ENCODE results near the gene PTPRT. TPM values are rescaled to one million over a fixed set of nuclear protein-coding genes. Genes with fewer than 3 reads are reported as not detected.

Gene PTPRT
- total RNA-seq, 1 donor from 2014 or later, result not detected

DNA sequence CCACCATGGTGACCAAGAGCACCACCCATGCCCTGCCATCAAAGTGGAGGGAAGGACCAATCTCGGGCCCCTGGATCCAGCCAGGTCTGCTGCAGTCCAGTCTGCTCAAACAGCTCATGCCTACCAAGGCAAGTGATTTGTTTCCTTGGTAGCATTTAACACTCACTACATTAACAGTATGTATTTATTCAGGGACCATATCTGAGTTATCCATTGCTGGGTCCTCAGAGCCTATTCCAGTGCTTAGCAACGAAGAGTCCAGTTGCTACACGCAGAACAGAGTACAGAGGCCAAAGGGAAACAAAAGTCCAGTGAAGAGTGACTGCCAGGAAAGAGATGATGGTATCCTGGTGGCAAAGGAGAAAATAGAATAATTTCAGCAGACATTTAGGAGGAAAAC, 352.2 kb downstream of the PTPRT start:
- Mint-ChIP-seq H3K9me3 (ENCODE audit: unreplicated experiment) (peaks cover 50% of the 10 kb centered on the region), H3K4me3 (ENCODE audit: unreplicated experiment) (no peak overlapping the region), H3K27ac (ENCODE audit: unreplicated experiment) (no peak overlapping the region), H3K4me1 (ENCODE audit: unreplicated experiment) (no peaks in the 10 kb centered on the region), H3K27me3 (ENCODE audit: unreplicated experiment) (no peaks in the 10 kb centered on the region), H3K36me3 (ENCODE audit: unreplicated experiment) (no peaks in the 10 kb centered on the region)
- DNase-seq (ENCODE audit: extremely low spot score, unreplicated experiment), result no peak
- TF ChIP-seq, protein P1, sequence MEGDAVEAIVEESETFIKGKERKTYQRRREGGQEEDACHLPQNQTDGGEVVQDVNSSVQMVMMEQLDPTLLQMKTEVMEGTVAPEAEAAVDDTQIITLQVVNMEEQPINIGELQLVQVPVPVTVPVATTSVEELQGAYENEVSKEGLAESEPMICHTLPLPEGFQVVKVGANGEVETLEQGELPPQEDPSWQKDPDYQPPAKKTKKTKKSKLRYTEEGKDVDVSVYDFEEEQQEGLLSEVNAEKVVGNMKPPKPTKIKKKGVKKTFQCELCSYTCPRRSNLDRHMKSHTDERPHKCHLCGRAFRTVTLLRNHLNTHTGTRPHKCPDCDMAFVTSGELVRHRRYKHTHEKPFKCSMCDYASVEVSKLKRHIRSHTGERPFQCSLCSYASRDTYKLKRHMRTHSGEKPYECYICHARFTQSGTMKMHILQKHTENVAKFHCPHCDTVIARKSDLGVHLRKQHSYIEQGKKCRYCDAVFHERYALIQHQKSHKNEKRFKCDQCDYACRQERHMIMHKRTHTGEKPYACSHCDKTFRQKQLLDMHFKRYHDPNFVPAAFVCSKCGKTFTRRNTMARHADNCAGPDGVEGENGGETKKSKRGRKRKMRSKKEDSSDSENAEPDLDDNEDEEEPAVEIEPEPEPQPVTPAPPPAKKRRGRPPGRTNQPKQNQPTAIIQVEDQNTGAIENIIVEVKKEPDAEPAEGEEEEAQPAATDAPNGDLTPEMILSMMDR (IDR thresholded peaks at IDR 0.05), result no peak

DNA sequence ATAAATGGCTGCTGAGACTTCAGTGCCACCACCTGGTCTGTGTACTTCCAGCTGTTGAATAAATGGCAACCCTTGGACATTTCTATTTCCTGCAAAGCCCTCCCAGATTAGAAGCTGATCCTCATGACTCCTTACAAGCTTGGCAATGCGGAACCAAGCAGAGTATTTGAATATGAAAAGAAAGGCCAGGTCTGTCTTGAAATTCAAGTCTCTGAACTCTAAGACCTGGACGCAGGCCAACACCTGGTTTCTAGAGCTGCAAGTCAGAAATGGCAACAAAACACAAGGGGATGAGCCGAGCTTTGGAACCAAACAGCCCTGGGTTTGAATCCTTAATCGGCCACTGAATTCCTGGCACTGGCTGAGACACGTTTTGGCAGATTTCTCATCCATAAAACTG, 353.4 kb downstream of the PTPRT start:
- no peak for DNase-seq (ENCODE audit: extremely low spot score, unreplicated experiment)
- Mint-ChIP-seq H3K36me3 (ENCODE audit: unreplicated experiment) (no peaks in the 10 kb centered on the region), H3K4me3 (ENCODE audit: unreplicated experiment) (no peak overlapping the region), H3K27me3 (ENCODE audit: unreplicated experiment) (no peaks in the 10 kb centered on the region), H3K9me3 (ENCODE audit: unreplicated experiment) (peaks cover 50% of the 10 kb centered on the region), H3K27ac (ENCODE audit: unreplicated experiment) (no peak overlapping the region), H3K4me1 (ENCODE audit: unreplicated experiment) (no peaks in the 10 kb centered on the region)
- TF ChIP-seq, protein P1 (IDR thresholded peaks at IDR 0.05), result no peak

DNA sequence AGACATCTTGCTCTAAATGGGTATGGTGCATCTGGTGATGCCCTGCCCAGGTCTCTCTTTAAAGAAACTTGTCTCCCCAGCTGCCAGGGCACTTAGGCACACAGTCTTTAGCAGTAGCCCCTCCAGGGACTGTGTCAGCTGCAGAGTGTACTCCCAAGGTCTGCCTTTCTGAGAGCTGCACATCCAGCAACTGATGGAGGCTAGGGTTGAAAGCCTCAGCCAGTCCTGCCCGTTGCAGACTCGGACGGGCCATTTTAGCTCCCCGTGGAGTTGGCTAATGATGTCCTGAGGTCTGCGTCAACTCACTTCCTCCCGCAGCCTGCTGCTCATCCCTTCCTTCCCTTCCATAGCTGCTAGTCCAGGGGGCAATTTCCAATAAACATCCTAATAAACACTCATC, 381.8 kb downstream of the PTPRT start:
- H3K4me1 Mint-ChIP-seq (ENCODE audit: unreplicated experiment), result no peaks in the 10 kb centered on the region
- TF ChIP-seq, protein P1 (IDR thresholded peaks at IDR 0.05), result no peak
- H3K27ac Mint-ChIP-seq (ENCODE audit: unreplicated experiment), result no peak overlapping the region
- H3K27me3 Mint-ChIP-seq (ENCODE audit: unreplicated experiment), result no peaks in the 10 kb centered on the region
- no peak for DNase-seq (ENCODE audit: extremely low spot score, unreplicated experiment)
- no peak overlapping the region for H3K4me3 Mint-ChIP-seq (ENCODE audit: unreplicated experiment)
- H3K36me3 Mint-ChIP-seq (ENCODE audit: unreplicated experiment), result no peaks in the 10 kb centered on the region
- peaks cover 41% of the 10 kb centered on the region for H3K9me3 Mint-ChIP-seq (ENCODE audit: unreplicated experiment)

DNA sequence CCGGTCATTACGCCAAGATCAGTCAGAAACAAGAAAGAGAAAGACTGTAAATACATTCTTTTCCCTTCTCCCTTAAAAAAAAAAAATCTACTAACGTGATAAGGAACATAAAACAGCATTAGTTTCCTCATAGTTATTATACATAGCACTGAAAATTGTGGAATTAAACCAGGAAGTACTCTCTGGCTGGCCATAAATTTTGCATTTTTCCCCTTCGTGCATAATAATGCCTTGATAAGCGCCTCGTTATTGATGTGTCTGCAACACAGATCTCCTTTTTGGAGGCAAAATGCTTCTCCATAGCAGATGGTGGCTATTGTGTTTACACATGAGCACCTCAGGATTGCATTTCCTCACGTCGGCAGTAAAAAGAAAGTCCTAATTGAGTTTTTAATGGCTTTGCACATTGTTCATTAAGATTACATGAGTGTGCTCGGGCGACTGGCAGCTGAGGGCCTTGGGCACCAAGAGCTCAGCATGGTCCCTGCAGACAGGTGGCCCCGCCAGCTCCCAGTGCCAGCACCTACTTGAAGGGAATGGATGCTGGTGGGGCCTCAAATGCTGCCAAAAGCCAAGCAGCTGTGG, 394.5 kb downstream of the PTPRT start:
- TF ChIP-seq, protein P1 (IDR thresholded peaks at IDR 0.05), result no peak
- H3K4me3 Mint-ChIP-seq (ENCODE audit: unreplicated experiment), result no peak overlapping the region
- H3K27me3 Mint-ChIP-seq (ENCODE audit: unreplicated experiment), result no peaks in the 10 kb centered on the region
- H3K4me1 Mint-ChIP-seq (ENCODE audit: unreplicated experiment), result no peaks in the 10 kb centered on the region
- no peak for DNase-seq (ENCODE audit: extremely low spot score, unreplicated experiment)
- no peaks in the 10 kb centered on the region for H3K36me3 Mint-ChIP-seq (ENCODE audit: unreplicated experiment)
- H3K27ac Mint-ChIP-seq (ENCODE audit: unreplicated experiment), result no peak overlapping the region
- peaks cover 49% of the 10 kb centered on the region for H3K9me3 Mint-ChIP-seq (ENCODE audit: unreplicated experiment)

DNA sequence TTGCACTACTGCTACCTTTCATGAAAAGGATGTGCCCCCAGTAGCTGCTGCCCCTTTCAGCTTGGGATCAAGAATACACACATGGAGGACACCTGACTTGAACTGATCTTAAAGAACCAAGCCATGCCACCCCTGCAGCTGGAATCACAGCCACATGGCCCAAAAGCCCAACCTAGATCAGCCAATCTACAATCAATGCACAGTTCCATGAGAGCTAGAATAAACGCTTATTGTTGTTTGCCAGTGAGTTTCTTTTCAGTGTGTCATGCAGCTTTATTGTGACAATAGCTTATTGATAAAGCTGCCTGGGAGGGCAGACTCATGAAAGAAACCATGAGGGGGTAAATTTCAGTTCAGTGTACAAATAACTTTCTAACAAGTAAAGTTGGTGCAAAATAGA, 397.7 kb downstream of the PTPRT start:
- Mint-ChIP-seq H3K27me3 (ENCODE audit: unreplicated experiment) (no peaks in the 10 kb centered on the region), H3K4me1 (ENCODE audit: unreplicated experiment) (no peaks in the 10 kb centered on the region), H3K9me3 (ENCODE audit: unreplicated experiment) (peaks cover 36% of the 10 kb centered on the region), H3K27ac (ENCODE audit: unreplicated experiment) (no peak overlapping the region), H3K4me3 (ENCODE audit: unreplicated experiment) (no peak overlapping the region), H3K36me3 (ENCODE audit: unreplicated experiment) (no peaks in the 10 kb centered on the region)
- DNase-seq (ENCODE audit: extremely low spot score, unreplicated experiment), result no peak
- TF ChIP-seq, protein P1 (IDR thresholded peaks at IDR 0.05), result no peak
